ENCODE results near the gene LUZP2.

LUZP2 gene

DNA sequence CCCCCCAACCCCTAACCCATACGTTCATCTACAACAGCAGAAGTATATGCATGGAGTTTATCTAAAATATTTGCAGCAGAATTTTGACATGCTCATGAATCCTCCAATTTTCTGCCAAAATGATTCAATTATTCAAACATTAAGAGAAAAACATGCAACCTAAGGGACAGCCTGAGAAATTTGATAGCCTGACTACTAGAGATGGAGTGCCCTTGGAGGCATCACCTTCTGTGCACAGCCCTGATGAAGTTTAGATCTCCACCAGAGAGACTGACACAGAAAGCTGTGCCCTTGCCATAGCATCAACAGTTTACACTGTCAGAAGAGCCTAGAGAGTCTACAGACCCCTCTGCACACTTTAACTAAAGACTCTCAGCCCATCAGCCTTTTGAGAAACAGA is 217.7 kb downstream of the LUZP2 start:
- no peak for DNase-seq (ENCODE audit: low read depth in 2 of 2)

DNA sequence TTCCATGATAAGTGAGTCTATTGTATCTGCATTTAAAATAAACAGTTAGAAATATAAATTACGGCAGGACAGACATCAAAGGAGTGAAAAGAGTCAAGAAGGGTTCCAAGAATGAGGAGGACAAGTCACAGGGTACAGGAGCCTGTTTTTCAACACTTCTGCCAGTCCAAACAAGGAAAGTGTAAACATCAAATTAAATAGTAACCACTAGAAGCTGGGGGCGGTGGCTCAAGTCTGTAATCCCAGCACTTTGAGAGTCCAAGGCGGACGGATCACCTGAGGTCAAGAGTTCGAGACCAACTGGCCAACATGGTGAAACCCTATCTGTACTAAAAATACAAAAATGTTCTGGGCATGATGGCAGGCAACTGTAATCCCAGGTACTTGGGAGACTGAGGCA is 219.6 kb downstream of the LUZP2 start:
- DNase-seq (ENCODE audit: low read depth in 2 of 2) = no peak

DNA sequence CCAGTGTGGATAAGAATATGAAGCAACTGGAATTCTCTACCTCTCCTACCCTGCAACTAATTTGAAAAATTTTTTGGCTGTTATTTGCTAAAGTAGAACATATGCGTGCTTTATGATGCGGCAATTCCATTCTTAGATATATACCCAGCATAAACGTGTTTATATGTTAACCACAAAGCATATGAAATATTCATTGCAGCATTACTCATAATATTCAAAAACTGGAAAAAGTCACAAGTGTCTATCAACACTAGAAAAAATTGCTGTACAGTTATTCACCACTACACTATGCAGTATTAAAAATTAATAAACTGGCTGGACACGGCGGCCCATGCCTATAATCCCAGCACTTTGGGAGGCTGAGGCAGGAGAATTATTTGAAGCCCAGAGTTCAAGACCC is 226.4 kb downstream of the LUZP2 start:
- no peak for DNase-seq (ENCODE audit: low read depth in 2 of 2)

DNA sequence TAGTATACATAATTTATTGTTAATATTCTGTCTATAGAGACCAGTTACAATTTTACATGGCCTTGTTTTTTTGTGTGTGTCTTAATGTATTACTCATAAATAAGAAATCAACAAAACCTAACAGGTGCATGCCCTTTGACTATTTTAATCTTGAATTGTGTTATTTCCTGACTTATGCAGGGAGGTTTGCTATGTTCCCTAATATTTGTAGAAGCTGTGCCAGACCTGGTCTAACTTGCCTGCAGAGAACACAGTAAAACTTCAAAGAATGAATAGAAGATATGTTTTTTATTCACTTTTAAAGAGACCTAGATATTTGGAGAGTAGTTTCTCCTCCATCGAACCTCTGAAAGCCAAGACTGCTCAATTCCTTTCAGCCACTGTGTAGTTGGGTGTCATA is 234.7 kb downstream of the LUZP2 start:
- DNase-seq (ENCODE audit: low read depth in 2 of 2) = no peak

DNA sequence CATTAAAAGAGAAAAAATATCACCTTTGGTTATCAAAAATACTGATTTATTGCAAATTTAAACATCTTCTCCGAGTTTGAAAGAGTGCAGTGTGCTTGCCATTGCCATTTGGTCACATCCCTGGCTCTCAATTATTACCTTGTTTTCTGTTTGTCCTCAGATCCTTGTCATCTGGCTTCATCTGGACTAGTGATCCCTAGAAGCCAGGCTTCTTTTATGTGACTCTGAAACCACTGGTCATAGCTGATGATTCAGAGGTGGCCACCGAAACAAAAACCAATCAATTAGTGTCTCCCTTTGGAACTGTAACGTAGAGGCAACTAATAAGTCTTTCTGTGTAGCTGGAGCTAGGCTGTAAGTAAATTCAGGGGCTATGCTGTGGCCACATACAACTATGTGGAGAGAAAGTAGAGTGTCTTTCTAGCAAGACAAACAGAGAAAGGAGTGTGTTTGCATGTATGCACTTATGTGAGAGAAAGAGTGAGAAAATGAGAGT is 237.9 kb downstream of the LUZP2 start:
- DNase-seq (ENCODE audit: low read depth in 2 of 2) = no peak

DNA sequence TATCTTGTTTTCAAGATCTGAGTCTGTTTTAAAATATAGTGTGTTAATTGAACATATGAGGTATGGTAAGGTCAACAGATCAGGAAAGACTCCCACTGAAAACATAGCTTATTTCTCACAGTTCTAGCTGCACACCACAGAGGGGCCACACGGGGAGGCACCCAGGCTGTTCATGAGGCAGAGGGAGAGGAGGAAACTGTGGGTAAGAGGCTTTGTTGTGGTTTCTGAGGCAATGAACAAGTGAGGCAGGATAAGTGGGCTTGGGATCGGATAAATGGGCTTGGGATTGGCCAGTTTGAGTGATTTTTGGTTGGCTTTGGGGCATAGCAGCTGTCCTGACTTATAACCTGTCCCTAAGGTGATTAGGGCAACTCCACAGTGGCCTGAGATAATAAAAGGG is 242.1 kb downstream of the LUZP2 start:
- no peak for DNase-seq (ENCODE audit: low read depth in 2 of 2)

DNA sequence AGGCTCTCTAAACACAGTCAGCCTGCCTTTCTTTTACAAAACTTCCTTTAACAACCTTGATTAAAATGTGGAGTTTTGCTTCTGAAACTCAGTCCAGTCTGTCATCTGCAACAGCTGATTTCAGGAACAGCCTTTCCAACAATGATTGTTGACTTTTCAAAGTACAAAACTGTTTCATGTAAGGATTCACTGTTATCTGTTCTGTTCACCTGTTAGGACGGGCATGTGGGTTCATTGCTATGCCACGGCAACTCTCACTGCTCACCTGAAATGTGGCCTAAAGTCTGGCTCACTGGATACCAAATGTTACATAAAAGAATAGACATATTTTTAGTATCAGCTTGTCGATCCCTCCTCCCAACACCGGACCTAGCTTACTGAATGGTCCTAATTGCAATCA is 242.8 kb downstream of the LUZP2 start:
- no peak for DNase-seq (ENCODE audit: low read depth in 2 of 2)

DNA sequence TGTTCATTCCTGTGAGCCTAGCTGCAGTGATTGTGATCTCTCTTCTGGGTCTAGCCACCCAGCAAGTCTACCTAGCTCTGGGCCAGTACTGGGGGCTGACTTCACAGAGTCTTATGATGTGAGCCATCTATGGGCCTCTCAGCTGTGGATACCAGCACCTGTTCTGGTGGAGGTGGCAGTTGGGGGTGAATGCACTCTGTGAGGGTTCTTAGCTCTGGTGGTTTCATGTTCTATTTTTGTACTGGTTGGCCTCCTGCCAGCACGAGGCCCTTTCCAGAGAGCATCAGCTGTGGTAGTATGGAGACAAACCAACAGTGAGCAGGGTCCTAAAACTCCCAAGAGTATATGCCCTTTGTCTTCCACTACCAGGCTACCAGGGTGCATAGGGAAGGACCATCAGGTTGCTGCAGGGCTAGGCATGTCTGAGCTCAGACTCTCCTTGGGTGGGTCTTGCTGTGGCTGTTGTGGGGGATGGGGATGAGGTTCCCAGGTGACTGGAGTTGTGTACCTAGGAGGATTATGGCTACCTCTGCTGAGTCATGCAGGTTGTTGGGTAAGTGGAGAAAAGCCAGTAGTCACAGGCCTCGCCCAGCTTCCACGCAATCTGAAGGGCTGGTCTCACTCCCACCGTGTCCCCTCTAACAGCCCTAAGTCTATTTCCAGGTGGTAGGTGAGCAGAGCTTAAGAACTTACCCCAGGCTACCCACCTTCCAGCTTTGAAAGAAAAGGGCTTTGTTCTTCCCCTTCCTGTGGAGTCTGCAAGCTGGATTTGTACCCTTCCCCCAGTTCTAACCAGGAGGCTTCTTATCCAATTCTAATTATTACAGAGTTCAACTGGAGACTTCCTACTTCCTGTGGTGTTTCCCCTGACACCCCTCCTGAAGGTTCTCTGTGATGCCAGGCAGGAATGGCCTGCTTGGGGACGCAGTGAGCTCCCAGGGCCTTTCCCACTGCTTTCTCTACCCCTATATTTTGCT is 250.7 kb downstream of the LUZP2 start:
- no peak for DNase-seq (ENCODE audit: low read depth in 2 of 2)

DNA sequence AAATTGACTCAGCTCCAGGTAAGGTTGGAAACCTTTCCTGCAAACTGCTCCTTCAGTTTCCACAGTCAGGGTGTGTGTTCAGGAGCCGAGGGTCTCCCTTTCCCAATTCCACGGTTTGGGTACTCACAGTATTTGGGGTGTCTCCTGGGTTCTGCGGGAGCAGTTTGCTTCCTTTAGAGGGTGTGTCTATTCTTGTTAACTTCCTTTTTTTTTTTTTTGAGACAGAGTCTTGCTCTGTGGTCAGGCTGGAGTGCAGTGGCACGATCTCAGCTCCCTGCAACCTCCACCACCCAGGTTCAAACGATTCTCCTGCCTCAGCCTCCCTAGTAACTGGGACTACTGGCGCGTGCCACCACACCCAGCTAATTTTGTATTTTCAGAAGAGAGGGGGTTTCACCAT is 251.4 kb downstream of the LUZP2 start:
- no peak for DNase-seq (ENCODE audit: low read depth in 2 of 2)

DNA sequence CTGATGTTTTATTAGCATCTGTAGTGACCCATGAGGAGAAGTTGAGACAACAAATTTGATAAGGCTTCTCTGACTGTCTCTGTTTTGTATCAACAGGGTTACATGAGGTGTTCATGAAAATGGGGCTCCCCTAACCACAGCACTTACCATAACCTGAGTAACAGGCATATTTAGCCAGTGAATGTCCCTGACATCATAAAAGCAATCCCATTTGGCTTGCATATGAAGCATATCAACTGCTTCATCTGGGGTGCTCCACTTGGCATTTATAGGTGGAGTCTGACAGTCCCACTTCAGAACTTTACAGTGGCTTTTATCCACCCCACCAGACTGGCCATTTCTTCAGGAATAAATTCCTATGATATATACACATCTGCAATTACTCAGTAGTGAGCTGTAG is 257.6 kb downstream of the LUZP2 start:
- no peak for DNase-seq (ENCODE audit: low read depth in 2 of 2)

DNA sequence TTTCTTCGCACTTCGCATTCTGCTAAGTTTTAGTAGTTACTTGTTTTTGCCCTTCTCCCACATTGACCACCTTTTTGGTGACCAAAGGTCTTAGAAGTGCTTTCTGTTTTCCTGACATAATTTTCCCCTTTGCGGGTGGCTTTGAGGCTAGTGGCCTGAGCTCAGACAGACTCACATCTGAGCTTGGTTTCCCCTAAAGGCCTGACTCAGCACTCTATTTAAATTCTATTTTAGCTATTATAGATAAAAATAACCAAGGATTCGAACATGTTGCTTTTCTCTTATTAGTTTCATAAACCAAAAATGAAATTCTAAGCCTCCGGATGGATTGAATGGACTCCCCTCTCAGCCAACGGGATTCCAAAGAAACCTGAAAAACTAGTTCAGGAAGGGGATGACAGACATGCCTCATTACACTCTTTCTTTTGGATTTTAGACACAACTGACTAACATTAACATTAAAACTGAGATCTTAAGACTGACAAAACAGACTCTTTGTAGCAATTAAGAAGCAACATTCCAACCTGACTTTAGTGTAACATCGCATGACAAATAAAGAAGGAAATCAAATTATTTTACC is 258.5 kb downstream of the LUZP2 start:
- no peak for DNase-seq (ENCODE audit: low read depth in 2 of 2)

DNA sequence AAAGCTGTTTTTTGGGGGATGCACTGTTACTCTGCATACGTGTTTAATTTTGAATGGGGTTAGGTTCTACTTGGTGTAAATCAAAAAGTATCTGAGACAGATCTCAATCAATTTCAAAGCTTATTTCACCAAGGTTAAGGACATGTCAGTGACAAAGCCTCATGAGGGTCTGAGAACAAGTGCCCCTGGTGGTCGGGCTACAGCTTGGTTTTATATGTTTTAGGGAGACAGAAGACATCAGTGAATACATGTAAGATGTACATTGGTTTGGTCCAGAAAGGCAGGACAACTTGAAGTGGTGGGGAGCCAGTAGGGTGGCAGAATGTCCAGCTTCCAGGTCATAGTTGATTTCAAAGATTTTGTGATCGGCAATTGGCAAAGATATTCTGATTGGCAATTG is 262.9 kb downstream of the LUZP2 start:
- DNase-seq (ENCODE audit: low read depth in 2 of 2) = no peak

DNA sequence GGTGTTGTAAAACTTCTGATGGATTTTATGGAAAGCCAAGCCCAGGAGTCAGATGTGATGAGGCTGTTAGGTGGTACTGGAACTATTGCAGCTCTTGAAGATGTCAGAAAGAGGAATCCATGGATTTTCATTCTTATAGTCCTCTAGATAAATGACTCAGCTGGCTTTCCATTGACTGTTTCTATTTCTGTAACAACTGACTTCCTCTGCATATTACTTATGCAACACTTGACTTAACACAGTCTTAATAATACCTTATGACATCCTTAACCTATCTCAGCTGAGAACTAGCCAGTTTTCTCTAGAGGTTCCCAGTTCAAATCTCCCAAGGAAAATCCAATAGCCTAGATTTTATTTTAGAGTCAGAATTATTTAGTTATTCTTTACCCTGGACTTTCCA is 263.8 kb downstream of the LUZP2 start:
- no peak for DNase-seq (ENCODE audit: low read depth in 2 of 2)

DNA sequence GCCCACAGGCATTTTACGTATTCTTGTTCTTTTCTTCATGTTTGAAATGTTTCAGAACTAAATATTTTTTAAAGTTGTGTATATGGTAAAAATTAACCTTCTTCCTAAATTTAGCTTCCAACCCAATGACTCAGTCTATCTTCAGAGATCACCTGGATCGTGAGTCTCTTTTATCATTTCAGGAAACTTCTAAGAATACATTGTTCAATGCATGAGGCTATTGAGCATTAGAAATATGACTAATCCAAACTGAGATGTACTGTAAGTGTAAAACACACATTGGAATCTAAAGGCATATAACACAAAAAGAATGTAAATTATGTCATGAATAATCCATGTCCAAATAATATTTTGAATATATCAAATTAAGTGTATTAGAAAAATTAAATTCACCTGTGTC is 265.2 kb downstream of the LUZP2 start:
- no peak for DNase-seq (ENCODE audit: low read depth in 2 of 2)

DNA sequence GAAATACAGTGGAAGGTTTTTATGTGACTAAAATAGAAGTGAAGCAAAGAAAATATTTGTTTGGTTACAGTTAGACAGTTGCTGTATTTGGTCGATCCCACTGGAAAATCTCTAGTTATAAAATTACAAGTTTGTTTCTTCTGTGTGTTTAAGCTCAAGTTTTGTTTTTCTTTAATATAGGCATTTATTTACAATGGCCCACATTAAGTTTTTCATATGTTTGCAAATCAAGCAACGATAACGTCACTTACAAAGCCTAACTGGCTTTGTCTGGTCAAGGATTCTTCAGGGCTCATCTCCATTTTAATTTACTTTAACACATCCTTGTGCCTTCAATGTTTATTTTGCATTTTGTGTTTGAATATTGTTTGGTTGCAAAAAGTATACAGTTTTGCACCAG is 270.6 kb downstream of the LUZP2 start:
- no peak for DNase-seq (ENCODE audit: low read depth in 2 of 2)

DNA sequence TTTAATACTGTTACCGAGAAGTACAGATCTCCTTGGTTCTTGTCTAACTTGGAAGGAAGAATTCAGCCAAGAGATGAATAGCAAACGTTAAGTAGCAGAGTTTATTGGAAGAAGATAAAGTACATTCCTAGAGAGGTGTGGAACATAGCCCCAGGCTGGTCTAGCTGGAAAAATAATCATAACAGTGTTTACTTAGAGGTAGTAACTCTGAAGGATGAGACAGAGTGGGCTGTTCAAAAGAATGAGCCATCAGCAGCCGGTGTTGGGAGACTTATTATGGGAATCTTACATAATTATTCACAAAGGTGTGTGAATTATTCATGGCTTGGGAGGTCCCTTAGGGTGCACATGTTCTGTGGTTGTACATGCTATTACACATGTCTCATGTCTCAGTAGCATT is 276.5 kb downstream of the LUZP2 start:
- DNase-seq (ENCODE audit: low read depth in 2 of 2) = no peak

DNA sequence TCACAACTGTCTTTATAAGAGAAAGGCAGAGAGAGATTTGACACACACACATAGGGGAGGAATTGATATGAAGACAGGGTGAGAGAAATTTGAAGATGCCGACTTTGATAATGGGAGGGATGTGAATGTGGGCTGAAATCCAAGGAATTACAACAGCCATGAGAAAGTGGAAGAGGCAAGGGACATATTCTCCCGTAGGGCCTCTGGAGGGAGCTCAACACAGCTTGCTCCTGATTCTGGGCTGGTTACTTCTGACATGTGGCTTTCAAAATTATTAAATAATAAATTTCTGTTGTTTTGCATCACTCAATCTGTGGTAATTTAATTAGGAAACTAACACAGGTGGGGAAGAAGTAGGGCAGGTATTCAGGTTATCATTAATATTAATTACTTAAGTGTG is 282.9 kb downstream of the LUZP2 start:
- DNase-seq (ENCODE audit: low read depth in 2 of 2) = no peak

DNA sequence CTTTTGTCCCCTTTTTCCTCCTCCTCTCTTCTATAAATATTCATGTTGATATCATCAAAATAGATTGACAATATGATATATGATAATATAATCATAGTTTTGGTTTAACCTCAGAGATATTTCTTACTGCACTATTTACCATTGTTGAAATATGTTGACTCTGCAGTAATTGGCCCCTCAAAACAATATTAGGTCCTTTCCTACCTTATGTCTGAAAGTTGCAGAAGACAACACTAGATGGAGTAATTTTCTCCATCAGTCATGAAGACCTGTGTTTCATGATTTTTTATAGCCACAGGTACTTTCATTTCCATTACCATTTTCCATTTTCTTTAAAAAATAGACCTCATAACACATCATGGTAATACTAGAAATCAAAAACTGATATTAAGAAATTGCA is 284.4 kb downstream of the LUZP2 start:
- no peak for DNase-seq (ENCODE audit: low read depth in 2 of 2)

DNA sequence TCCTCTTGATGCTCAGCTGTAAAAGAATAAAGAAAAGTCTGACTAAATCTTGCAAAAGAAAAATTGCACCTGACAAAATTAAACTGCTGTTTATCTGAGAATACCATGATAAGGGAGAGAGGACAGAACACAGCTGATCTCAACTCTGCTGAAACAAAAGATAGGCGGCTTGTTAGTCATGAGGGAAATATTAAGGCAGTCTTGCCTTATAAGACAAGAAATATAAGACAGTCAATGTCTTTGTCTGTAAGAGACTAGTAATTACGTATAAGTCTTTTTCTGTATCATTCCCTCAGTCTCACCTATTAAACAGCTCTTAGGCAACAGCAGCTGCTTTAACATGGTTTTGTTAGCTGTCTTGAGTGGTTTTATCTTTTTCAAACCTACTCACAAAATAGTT is 296.6 kb downstream of the LUZP2 start:
- no peak for DNase-seq (ENCODE audit: low read depth in 2 of 2)

DNA sequence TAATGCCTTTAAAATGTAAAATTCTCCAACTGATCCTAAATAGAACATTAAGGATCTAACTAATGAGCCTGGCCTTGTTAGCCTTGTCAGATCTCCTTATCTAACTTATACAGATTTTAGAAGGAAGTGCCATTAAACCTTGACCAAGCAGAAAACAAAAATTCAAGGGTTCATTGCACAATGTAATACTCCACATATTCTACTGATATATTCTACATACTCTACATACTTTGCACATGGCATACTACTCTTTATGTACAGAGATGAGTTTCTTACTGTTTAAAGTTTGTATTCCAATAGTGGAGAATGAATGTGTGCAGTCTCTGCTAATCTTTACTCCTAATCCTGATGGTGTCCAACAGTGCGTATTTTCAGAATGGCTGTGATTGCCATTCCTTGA is 297.2 kb downstream of the LUZP2 start:
- no peak for DNase-seq (ENCODE audit: low read depth in 2 of 2)

DNA sequence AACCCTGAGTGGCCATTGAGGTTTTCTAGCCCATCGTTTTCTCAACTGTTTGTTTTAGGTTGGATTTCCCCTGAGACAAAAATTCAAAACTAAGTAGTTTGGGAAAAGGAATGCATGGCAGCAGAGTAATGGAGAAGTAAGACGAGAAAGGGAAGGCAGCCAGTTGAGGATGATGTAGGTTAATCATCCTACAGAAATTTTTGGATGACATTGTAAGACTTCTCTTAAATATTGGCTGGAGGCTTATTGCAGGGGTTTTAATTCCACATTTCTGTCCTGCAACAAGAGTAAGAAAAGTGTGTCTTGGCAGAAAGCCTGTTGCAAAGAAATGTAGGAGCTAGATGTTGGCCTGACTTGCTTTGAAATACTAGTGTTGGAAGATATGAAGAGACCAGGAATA is 308.8 kb downstream of the LUZP2 start:
- no peak for DNase-seq (ENCODE audit: low read depth in 2 of 2)

DNA sequence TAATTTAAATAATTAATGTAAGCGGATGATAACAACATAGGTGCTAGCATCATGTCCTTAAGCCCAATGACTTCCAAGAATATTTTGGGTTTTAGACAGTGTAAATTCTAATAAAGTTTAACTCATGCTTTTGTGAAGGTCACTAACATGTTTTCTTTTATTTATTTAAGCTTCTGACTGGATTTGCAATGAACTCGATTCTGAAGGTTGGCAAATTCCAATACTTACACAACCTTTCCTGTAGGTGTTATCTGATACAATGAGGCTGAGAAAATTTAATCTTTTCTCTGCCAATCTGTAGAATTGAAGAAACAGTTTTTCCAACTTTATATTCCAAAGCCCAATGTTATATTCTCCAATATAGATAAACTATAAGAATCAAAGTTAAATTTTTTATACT is 311.3 kb downstream of the LUZP2 start:
- no peak for DNase-seq (ENCODE audit: low read depth in 2 of 2)

DNA sequence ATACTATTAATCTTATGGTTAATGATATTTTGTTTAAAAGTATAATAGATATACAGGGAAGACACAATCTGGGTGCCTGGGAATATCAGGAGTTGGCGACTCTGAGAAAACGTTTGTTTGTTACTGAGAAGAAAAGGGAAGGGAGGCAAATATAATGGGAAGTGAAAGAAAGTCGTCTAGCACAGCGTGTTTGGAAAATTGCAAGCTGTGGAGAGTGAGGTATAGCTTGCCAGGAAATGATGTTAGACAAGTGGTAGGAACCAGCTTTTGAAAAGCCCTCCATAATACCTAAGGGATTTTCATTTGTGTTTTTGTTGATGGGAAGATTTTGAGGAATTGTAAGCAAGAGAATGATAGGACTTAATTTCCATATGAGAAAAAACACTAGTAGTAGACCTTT is 322.2 kb downstream of the LUZP2 start:
- no peak for DNase-seq (ENCODE audit: low read depth in 2 of 2)

Data from stimulated activated CD8-positive, alpha-beta memory T cell treated with anti-CD3 and anti-CD28 coated beads, Interleukin-2, amount 100 ng/mL, for 48 hours (primary cell).